Memory B cell (primary cell): ENCODE measurements around the gene ARHGAP25.

Experiments
- ATAC-seq: fragments of 150-1000 bp; cut with Tn5 transposase; 2 replicates; pipeline ENCODE4 v1.10.0; 2021; ENCODE audit warnings: low read depth, mild to moderate bottlenecking, moderate library complexity
- DNase-seq, 2 donors: peaks; one replicate each; pipeline ENCODE4 v3.0.0; 2022; ENCODE audit warnings: low spot score in 2 of 2
- H3K27ac Mint-ChIP-seq: one replicate; pipeline ENCODE4 v1.8.0; 2022; ENCODE audit warnings: mild to moderate bottlenecking, moderate library complexity, mixed read lengths
- H3K27me3 Mint-ChIP-seq: one replicate; pipeline ENCODE4 v1.8.0; 2022; ENCODE audit warnings: mixed read lengths
- H3K36me3 Mint-ChIP-seq: one replicate; pipeline ENCODE4 v1.8.0; 2022; ENCODE audit warnings: mild to moderate bottlenecking, mixed read lengths
- H3K4me1 Mint-ChIP-seq: one replicate; pipeline ENCODE4 v1.8.0; 2022; ENCODE audit warnings: mixed read lengths
- H3K4me3 Mint-ChIP-seq: one replicate; pipeline ENCODE4 v1.8.0; 2022; ENCODE audit warnings: mild to moderate bottlenecking, moderate library complexity, mixed read lengths
- H3K9me3 Mint-ChIP-seq: one replicate; pipeline ENCODE4 v1.8.0; 2022; ENCODE audit warnings: mixed read lengths

ARHGAP25 gene

DNA sequence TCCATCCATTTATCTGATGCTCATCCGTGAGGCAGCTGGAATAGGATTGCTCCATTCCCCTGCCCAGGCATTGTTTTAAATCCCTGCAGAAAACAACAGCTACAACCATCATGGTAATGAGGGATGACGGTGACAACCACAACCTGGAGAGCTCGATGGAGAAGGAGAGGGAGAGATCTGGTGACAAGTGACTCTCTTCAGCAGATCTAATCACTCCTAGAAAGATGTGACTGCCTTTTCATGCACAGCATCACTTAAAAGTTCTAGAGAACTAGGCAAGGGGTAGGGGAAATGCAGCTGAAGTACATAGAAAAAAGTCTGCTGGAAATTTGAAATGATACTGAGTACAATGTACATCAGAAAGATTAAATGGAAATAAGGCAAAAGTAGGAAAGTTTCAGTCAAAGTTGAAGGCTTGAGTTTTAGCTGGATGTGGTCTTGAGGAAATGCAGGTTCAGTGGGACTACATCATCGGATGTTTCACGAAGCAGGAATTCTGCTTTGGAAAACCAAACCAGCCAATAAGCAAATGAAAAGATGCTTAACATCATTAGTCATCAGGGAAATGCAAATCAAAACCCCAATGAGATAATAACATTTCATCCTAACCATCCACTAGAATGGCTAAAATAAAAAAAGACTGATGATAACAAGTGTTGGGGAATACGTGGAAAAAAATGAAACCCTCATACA lies 6.8 kb upstream of the ARHGAP25 start:
- no peak overlapping the region for H3K27ac Mint-ChIP-seq
- DNase-seq = no peak

DNA sequence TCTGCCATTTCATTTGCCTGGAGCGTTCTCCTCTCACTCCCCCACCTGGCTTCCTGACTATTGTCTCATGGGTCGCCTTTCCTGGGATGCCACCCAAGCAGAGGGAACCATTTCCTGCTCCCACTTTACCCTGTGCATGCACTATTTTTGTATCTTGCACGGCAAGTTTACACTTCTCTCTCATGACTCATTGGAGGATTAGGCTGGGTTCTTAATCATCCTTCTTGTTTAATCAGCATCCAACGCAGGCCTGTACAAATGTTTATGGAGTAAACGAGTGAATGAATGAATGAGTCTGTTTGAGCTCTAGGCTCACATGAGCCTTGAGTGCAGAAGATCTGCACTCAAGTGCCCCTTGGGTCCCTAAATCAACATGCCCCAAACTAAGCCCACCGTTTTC lies 3.8 kb upstream of the ARHGAP25 start:
- Mint-ChIP-seq H3K4me1 (peaks cover 17% of the 10 kb centered on the region), H3K36me3 (no peaks in the 10 kb centered on the region), H3K9me3 (no peaks in the 10 kb centered on the region), H3K27me3 (no peaks in the 10 kb centered on the region), H3K4me3 (no peak overlapping the region), H3K27ac (no peak overlapping the region)
- DNase-seq = no peak
- no peak for ATAC-seq

More for the DNA sequence above, 6.8 kb upstream of the ARHGAP25 start:
- no peaks in the 10 kb centered on the region for H3K27me3 Mint-ChIP-seq
- H3K36me3 Mint-ChIP-seq = no peaks in the 10 kb centered on the region
- peak overlapping the region; percentile 11 for H3K4me3 Mint-ChIP-seq
- ATAC-seq = no peak
- peaks cover 21% of the 10 kb centered on the region for H3K4me1 Mint-ChIP-seq
- H3K9me3 Mint-ChIP-seq = no peaks in the 10 kb centered on the region

DNA sequence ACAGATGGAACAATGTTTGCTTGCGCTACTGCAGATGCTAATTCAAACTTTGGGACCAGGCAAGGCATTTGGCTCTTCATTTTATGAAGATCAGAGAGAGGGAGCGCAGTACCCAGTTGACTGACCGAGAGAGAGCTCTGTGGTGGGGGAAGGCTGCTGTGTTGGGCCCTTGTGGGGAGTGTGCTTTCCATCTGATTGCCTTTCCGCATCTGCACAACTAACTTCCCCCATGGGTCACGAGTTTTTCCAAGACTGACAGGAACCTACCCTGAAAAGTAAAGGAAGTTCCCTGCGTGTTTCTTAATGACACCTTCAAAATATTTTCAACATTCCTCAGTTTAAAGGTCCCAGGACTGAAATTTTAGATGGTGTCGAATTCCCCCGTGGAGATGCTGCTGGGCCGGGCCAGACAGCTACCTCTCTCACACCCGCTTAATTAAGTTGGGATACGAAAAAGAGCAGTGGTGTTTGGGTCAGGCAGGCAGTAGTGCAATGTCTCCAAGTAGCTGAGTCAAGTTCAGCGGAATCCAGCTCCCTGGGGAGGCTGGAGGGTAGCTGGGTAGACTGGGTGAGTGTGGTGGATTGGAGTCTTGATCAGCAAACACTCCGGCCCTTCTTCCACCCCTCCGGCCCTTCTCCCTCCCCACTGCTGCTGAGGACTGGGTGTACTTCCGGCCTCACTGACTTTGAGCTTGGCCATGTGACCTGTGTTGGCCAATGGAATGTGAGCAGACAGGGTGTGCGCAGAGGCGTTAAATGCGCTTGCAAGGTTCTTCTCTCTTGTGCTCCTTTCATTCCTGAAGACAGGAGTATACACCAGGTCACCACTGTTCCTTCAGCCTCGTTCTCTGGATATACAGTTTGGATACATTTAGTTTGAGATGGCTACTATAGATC lies 2.3 kb upstream of the ARHGAP25 start:
- no peak for ATAC-seq
- no peaks in the 10 kb centered on the region for H3K9me3 Mint-ChIP-seq
- DNase-seq = no peak
- H3K4me1 Mint-ChIP-seq = peaks cover 16% of the 10 kb centered on the region
- no peaks in the 10 kb centered on the region for H3K36me3 Mint-ChIP-seq
- H3K27me3 Mint-ChIP-seq = no peaks in the 10 kb centered on the region
- H3K27ac Mint-ChIP-seq = no peak overlapping the region
- no peak overlapping the region for H3K4me3 Mint-ChIP-seq

DNA sequence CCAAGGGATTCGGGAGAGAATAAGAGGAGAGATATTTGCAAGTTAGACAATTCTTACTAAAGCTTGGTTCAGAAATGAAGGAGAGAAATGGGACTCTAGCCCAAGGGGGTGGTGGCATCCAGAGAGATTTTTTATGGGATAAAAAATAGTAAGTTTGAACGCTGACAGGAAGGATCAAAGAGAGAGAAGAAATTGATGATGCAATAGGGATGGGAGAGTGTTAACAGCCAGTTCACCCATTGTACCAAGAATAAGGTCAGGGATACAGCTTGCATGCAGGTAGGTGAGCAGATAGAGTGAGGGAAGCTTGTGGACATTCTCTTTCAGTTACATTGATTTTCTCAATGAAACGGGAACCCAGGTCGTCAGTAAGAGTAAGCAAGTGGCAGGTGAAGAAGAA lies 1.2 kb upstream of the ARHGAP25 start:
- no peak for ATAC-seq
- Mint-ChIP-seq H3K4me1 (peaks cover 19% of the 10 kb centered on the region), H3K9me3 (no peaks in the 10 kb centered on the region), H3K27me3 (no peaks in the 10 kb centered on the region), H3K27ac (no peak overlapping the region), H3K4me3 (no peak overlapping the region), H3K36me3 (no peaks in the 10 kb centered on the region)
- no peak for DNase-seq

DNA sequence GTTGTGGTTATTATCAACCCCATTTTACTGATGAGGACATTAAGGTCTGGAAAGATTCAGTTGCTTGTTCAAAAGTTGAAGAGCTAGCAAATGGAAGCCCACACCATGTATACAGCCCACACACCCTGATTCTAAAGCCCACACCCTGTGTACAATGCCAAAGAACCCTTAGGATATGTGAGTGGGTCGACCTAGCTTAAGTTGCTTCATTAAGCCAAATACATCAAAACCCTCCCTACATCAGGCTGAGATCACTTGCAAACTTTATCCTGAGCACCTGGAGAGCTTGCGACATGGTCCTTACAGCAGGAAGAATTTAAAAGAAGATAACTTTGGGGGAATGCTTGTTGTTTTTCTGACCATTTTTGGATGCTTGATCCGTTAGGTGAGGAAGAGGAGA lies 435 bp upstream of the ARHGAP25 start:
- ATAC-seq (no peak), DNase-seq (no peak)
- H3K36me3 Mint-ChIP-seq = no peaks in the 10 kb centered on the region
- H3K27me3 Mint-ChIP-seq = no peaks in the 10 kb centered on the region
- no peak overlapping the region for H3K27ac Mint-ChIP-seq
- no peaks in the 10 kb centered on the region for H3K9me3 Mint-ChIP-seq
- peaks cover 20% of the 10 kb centered on the region for H3K4me1 Mint-ChIP-seq
- H3K4me3 Mint-ChIP-seq = no peak overlapping the region

DNA sequence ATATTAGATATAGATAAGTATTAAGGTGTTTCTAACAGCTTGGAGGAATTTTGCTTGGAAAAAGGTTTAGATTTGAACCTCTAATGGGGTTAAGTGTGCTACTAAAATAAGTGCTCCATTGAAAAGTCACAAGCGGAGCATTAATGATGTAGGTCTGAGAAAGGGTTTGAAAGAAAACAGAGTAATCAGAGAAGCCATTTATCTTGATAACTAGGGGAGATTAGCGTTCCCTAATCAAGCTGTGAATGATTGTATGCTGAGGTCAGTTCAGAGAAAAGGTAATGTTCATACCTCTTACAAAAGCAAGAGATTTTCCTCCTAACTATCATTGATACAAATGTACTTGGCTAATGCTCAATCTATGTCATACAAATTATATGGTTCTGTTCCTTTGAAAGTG lies 1.5 kb downstream of the ARHGAP25 start:
- Mint-ChIP-seq H3K4me3 (peak overlapping the region; percentile 85), H3K27me3 (no peaks in the 10 kb centered on the region), H3K9me3 (no peaks in the 10 kb centered on the region), H3K4me1 (peaks cover 37% of the 10 kb centered on the region), H3K36me3 (peaks cover 4% of the 10 kb centered on the region), H3K27ac (no peak overlapping the region)
- no peak for ATAC-seq
- no peak for DNase-seq

DNA sequence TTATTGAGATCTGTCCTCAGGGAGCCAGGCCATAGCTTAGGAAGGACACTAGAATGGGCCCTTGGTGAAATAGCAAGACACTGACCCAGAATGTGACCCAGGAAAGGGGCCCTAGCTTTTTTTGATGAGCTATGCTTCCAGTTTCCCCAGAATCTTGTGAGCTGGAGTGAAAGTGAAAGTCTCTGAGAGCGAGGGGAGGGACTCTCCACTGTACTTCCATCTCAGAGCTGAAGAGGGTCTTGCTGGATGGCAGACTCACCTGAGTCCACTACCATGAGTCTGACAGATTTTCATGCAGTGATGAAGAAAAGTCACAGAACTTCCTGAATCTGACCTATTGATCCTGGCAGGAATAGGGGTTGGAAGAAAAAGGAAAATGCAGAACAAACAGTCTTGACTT lies 3.1 kb downstream of the ARHGAP25 start:
- ATAC-seq (peak; percentile 51), DNase-seq (peak in 1 of 2 donors; percentile 35)
- Mint-ChIP-seq H3K36me3 (peaks cover 4% of the 10 kb centered on the region), H3K4me3 (peak overlapping the region; percentile 80), H3K4me1 (peaks cover 41% of the 10 kb centered on the region), H3K9me3 (no peaks in the 10 kb centered on the region), H3K27me3 (no peaks in the 10 kb centered on the region), H3K27ac (no peak overlapping the region)

DNA sequence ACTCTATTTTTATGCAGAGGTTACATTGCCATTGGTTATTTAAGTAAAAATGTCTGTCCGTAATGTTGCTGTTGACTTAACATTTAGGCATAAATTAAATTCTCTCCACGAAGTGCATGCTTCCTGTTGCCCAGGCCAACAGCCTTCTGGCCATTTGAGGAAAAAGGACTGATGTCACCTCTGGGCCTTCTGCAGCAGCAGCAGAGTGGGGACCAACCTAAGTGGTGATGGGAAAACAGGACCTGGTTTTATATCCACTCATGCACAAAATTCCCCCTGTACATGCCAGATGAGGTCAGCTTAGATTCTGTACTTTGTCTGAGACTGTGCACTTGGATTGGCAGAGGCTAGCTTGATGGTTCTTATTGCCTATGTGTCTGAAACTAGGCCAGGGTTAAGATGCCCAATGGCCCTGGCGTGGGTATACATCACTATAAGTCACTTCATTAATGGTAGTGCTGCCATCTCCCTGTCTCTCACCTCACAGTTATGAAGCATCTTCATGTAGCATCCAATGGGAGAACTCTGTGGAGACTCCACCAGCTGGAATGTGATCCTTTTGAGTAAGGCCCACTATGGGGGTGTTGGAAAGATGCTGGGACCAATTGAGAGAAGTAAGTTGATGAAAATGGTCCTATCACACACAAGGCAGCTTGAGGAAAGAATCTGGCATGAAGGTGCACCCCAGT lies 4.4 kb downstream of the ARHGAP25 start:
- Mint-ChIP-seq H3K27me3 (no peaks in the 10 kb centered on the region), H3K27ac (no peak overlapping the region), H3K36me3 (peaks cover 4% of the 10 kb centered on the region), H3K9me3 (no peaks in the 10 kb centered on the region), H3K4me3 (peak overlapping the region; percentile 63), H3K4me1 (peaks cover 54% of the 10 kb centered on the region)
- ATAC-seq (no peak), DNase-seq (peak in 1 of 2 donors; percentile 5)

DNA sequence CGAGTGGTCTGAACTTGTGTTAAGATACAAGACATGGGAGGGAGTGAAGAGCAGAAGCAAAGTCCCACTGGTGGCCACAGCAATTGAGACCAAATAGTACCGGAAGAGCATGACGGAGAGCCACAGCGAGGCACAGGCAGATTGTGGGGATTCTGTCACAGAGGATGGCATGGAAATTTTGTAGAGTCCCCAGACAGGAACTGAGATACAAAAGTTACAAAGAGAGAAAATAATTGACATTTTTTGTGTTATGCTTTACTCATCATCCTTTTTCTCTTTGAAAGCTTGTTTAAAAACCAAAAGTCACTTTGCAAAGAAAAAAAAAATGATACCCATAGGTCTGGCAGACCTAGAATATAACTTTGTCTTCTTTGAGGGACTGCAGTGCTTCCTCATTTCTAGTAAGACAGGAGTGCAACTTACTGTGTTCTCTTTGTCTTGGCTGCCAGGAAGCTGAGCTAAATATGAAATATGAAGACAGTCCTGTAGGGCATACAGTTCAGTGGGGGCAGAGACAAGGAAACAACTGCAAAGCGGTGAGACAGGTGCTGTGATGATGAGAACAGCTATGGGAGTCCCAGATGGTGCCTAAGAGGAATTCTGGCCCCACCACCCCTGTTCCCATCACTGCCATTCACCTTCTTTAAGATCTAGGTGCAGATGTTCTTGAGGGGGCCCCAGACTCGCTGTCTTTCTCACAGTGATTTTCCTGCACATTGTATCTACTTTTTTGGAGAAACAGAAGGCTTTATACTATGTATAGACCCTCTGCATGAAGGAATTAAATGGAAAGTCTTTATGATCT lies 5.2 kb downstream of the ARHGAP25 start:
- peaks cover 60% of the 10 kb centered on the region for H3K4me1 Mint-ChIP-seq
- H3K9me3 Mint-ChIP-seq = no peaks in the 10 kb centered on the region
- peaks cover 6% of the 10 kb centered on the region for H3K36me3 Mint-ChIP-seq
- peak overlapping the region; percentile 63 for H3K4me3 Mint-ChIP-seq
- DNase-seq = peak in 1 of 2 donors; percentile 8
- no peak overlapping the region for H3K27ac Mint-ChIP-seq
- ATAC-seq = peak; percentile 25
- H3K27me3 Mint-ChIP-seq = no peaks in the 10 kb centered on the region

DNA sequence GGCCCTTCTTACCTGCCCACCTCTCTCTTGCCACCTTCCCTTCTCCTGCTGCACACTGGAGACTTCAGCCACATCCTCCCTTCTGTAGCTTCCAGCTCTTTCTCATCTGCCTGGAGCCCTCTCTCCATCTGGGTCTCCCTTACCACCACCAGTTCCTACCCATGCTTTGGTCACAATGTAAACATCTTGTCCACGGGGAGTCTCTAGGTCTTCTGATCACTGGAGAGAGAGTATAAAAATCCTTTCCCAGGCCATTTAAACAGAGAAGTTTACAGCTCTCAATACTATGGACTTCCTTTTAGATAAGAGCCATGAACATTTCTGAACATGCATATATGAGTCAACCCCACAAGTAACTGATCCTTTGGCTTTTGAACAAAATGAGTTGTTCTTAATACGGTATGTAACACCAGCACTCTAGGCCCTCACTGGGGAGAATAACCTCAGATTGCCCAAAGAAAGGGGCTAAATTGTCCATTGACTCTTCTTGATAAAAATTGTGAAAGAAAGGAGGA lies 5.8 kb downstream of the ARHGAP25 start:
- Mint-ChIP-seq H3K27ac (no peak overlapping the region), H3K27me3 (no peaks in the 10 kb centered on the region), H3K4me3 (peak overlapping the region; percentile 50), H3K4me1 (peaks cover 63% of the 10 kb centered on the region), H3K36me3 (peaks cover 10% of the 10 kb centered on the region), H3K9me3 (no peaks in the 10 kb centered on the region)
- DNase-seq (peak in 1 of 2 donors; percentile 5), ATAC-seq (no peak)

DNA sequence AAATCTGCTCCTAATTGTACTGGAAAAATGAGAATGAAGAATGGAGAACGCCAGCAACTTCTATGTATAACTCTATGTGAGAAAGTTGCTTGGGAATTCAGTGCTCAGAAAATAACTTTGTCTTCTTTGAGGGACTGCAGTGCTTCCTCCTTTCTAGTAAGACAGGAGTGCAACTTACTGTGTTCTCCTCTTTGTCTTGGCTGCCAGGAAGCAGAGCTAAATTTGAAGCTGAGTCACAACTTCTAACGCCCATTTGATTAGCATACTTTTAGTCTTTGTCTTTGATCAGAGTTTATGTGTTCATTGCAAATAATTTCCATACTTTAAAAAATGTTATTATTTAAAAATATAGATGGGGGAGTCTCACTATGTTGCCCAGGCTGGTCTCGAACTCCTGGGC lies 6.6 kb downstream of the ARHGAP25 start:
- no peak for ATAC-seq
- Mint-ChIP-seq H3K27me3 (no peaks in the 10 kb centered on the region), H3K36me3 (peaks cover 18% of the 10 kb centered on the region), H3K27ac (no peak overlapping the region), H3K9me3 (no peaks in the 10 kb centered on the region), H3K4me3 (peak overlapping the region; percentile 9), H3K4me1 (peaks cover 66% of the 10 kb centered on the region)
- DNase-seq = peak in 1 of 2 donors; percentile 6

DNA sequence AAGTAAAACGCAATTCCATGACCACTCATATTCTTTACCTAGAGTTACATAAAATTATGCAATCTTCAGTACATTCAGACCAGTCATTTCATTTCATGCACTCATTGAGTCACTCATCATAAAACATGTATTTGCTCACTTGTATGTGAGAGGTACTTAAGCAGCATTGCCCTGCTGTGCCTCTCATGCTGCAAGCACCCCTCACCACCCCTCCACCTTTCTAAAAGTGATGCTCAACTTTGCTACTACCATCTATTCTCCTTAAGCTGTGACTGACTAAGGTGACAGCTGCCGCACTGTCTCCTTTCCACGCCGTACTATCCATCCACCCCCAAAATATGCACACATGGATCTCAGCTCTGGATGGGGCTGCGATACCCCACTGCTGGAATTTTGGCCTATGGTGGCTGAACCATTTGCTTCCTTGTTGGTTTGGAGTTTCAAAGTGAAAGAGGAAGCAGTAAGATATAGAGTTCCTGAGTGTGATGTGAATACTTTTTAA lies 7.2 kb downstream of the ARHGAP25 start:
- Mint-ChIP-seq H3K36me3 (peaks cover 20% of the 10 kb centered on the region), H3K4me1 (peaks cover 67% of the 10 kb centered on the region), H3K9me3 (no peaks in the 10 kb centered on the region), H3K27ac (peak overlapping the region; percentile 87), H3K27me3 (no peaks in the 10 kb centered on the region), H3K4me3 (peak overlapping the region; percentile 89)
- peak in 1 of 2 donors; percentile 11 for DNase-seq
- peak; percentile 15 for ATAC-seq
